Erythroblast (primary cell): ENCODE measurements around the gene CRYBG2.

Experiments used
- DNase-seq, 2 experiments: peaks; one replicate each; lab custom pipeline; 2025; lab: John Stamatoyannopoulos, UW
- GATA1 ChIP-seq: IDR thresholded peaks from 2 replicates; pipeline ENCODE4 v1.6.1; 2011; ENCODE audit warnings: low read depth, mild to moderate bottlenecking, control low read depth, low read length, moderate library complexity
- POLR2A ChIP-seq: IDR thresholded peaks from 2 replicates; pipeline ENCODE4 v1.6.1; 2011; ENCODE audit warnings: mild to moderate bottlenecking, low read length

Gene CRYBG2

DNA sequence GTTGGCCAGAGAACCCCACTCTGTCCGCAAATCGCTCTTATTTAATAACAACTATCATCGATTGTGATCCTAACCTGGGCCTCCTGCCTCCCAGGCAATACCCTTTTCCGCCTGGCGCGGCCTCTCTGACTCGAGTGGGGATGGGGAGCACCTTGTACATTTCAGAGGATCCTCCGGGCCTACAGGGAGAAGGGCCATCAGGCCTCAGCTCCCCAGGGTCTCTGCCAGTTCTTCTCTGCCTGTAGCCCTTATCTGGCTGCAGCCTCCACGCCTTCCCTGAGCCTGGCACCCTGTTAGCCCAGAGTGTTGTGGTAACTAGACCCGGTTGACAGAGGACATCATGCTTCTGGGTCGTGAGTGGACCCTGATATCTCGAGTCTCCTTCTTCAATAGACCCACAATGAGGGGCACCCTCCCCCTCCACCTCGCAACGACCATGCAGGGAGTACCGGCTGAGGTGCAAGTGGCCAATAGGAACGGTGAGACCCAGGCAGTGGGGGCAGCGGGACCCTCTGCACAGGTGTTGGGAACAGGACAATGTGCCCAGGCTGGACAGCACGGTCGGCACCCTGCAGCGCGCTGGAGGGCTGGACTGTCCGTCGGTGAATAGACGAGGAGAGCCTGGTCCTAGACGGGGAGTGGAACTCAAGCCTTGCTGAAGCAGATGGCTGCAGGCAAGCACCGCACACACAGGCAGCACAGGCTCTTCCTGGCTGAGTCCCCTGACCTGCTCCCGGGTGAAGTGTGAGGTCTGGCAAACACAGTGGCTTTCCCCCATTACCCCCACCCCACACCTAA, 7.1 kb upstream of the CRYBG2 start:
- TF ChIP-seq GATA1: no peak
- no peak for TF ChIP-seq POLR2A
- DNase-seq: no peak

DNA sequence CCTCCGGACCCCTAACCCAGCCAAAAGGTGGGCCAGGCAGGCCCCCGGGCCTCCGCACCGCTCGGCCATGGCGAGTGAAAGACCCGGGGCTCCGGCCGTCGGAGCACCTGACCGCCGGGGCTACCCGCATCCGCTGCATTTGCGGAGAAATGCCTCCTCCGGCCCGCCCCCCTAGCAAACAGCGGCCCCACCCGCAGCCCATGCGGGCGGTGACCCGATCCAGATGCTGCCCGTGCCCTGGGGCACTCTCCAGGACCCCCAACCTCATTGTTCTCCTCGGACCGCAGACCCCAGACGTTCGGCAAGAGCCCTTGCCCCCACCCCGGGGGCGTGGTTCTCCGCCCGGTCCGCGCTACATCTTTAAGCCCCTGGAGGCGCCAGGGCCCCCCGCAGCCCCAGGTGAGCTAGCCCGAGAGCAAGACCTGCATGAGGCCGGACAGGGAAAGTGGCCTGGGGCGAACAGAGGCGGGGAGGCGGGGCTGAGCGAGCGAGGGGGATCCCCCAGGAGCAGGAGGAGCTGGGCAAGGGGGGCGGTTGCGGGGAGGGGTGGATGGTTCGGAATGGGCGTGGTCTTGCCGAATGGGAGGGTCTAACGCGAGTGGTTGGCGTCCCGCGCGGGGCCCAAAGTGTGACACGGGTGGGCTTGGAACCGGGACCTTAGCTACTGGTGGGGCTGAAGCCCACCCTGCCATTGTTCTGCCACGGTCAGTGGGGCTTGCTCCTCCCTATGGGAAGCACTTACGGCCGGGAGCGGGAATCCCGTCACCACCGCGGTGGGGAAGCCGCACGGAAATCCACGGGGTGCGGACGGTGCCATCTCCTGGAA, 6.3 kb upstream of the CRYBG2 start:
- DNase-seq: peak in 1 of 2 experiments; percentile 14
- no peak for TF ChIP-seq GATA1
- no peak for TF ChIP-seq POLR2A

- TF ChIP-seq GATA1 (no peak), POLR2A (no peak)
- DNase-seq: peak in 1 of 2 experiments; percentile 15
These were observed 4.8 kb upstream of the CRYBG2 start for GRCh38 chr1:26358411-26359384.

GRCh38 chr1:26357121-26357602, 3.2 kb upstream of the CRYBG2 start:
- TF ChIP-seq GATA1 (no peak), POLR2A (no peak)
- no peak for DNase-seq

DNA sequence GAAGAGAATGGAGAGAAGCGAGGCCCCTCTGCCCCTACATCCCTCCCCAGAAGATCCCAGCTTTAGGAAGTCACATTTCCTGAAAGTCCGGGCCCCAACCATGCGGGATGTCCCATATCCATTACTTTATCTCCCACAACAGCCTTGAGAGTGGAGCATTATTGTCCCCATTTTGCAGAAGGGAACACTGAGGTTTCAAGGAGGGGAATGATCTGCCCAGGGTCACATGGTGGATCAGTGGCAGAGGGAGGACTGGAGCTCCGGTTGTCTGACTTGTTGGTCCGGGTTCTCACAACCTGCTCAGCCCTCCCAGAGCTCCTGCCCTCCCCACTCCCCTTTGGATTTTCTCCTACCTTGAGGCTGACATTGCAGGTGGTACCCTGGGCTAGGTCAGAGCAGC, 2.2 kb upstream of the CRYBG2 start:
- no peak for DNase-seq
- no peak for TF ChIP-seq GATA1
- TF ChIP-seq POLR2A: no peak

DNA sequence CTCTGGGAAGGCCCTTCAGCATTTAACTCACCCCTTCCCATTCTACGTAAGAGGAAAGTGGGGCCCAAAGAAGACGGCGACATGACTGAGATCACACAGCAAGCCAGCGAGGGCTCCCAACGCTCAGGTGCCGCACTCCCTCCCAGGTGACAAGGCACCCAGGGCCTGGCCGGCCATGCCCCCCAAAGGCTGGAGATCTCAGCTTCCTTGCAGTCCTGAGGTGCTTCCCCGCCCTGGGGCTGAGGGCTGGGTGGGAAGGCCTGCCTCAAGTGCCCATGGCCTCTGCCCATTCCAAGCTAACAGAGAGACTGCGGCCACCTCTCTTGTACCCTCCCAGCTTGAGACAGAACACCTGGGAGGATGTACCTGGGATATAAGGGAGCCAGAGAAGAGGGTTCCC, 1.0 kb upstream of the CRYBG2 start:
- DNase-seq: no peak

GRCh38 chr1:26353210-26353859, 595 bp downstream of the CRYBG2 start:
- DNase-seq: no peak
- TF ChIP-seq GATA1: no peak
- TF ChIP-seq POLR2A: no peak

More for the DNA sequence above, 1.0 kb upstream of the CRYBG2 start:
- no peak for TF ChIP-seq GATA1
- TF ChIP-seq POLR2A: no peak

- no peak for DNase-seq
- no peak for TF ChIP-seq POLR2A
- no peak for TF ChIP-seq GATA1
These were observed 1.6 kb downstream of the CRYBG2 start for GRCh38 chr1:26352338-26352679.

DNA sequence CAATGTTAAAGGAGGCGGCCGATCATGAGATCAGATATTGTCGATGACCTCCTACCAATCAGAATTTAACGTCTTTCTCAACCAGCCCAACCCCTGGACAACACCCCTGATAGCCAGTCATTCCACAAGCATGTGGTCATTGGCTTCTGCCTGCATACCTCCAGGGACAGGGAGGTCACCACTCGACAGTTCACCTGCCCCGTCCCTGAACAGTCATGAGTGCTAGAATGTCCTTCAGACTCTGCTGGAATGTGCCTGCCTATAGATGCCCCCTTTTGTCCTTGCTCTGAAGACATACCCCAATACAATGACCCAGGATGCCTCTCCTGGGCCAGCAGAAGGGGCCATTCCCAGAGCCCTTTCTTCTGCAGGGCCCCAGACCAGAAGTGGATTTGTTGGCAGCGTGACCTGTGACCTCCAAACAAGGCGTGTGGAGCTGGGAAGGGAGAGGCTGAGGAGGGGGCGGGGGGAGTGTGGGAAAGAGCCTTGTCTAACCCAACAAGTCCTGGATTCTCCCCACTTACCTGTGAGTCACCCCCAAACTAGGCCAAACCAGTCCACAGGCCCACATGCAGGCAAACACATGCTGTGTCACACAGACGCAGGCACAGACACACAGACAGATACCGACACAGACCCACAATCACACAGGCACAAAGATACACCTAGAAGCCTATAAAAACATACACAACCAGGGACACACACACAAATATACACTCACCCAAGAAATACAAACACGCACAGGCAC, 2.2 kb downstream of the CRYBG2 start:
- DNase-seq: no peak
- TF ChIP-seq GATA1 (no peak), POLR2A (no peak)

GRCh38 chr1:26350701-26351589, 3.0 kb downstream of the CRYBG2 start:
- TF ChIP-seq GATA1: no peak
- TF ChIP-seq POLR2A: no peak
- DNase-seq: no peak

GRCh38 chr1:26350343-26350700, 3.6 kb downstream of the CRYBG2 start:
- TF ChIP-seq POLR2A: no peak
- TF ChIP-seq GATA1: no peak
- DNase-seq: no peak

DNA sequence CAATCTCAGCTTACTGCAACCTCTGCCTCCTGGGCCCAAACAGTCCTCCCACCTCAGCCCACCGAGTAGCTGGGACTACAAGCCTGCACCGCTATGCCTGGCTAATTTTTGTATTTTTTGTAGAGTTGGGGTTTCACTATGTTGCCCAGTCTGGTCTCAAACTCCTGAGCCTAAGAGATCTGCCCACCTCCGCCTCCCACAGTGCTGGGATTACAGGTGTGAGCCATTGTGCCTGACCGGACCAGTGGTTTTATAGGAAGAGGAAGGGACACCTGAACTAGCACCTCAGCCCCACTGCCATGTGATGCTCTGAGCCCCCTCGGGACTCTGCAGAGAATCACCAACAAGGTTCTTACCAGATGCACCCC, 4.1 kb downstream of the CRYBG2 start:
- TF ChIP-seq GATA1: no peak
- TF ChIP-seq POLR2A: no peak
- no peak for DNase-seq
